ENCODE measurements around the gene ADORA2A.
A peak's percentile ranks its signal among the peaks of the same experiment; 100 is the strongest.

ADORA2A gene

GRCh38 chr22:24404561-24405275 lies 22.7 kb upstream of the ADORA2A start:
- no peak for DNase-seq

GRCh38 chr22:24405631-24406321 lies 21.6 kb upstream of the ADORA2A start:
- no peak for DNase-seq

- no peak for DNase-seq
Observed at GRCh38 chr22:24406322-24407277, 20.8 kb upstream of the ADORA2A start.

- no peak for DNase-seq
Observed at GRCh38 chr22:24407278-24407665, 20.1 kb upstream of the ADORA2A start.

GRCh38 chr22:24407884-24408283 lies 19.5 kb upstream of the ADORA2A start:
- no peak for DNase-seq

- DNase-seq: no peak
Observed at GRCh38 chr22:24408630-24409029, 18.8 kb upstream of the ADORA2A start.

GRCh38 chr22:24409707-24410106 lies 17.7 kb upstream of the ADORA2A start:
- no peak for DNase-seq

- DNase-seq: no peak
Observed at GRCh38 chr22:24410110-24410856, 17.1 kb upstream of the ADORA2A start.

- no peak for DNase-seq
Observed at GRCh38 chr22:24411256-24412004, 16.0 kb upstream of the ADORA2A start.

- DNase-seq: no peak
Observed at GRCh38 chr22:24412274-24412673, 15.1 kb upstream of the ADORA2A start.

- DNase-seq: no peak
Observed at GRCh38 chr22:24413271-24413670, 14.1 kb upstream of the ADORA2A start.

GRCh38 chr22:24413736-24414385 lies 13.5 kb upstream of the ADORA2A start:
- no peak for DNase-seq

GRCh38 chr22:24414523-24414922 lies 12.9 kb upstream of the ADORA2A start:
- DNase-seq: no peak

- DNase-seq: no peak
Observed at GRCh38 chr22:24414984-24415945, 12.1 kb upstream of the ADORA2A start.

GRCh38 chr22:24416095-24416494 lies 11.3 kb upstream of the ADORA2A start:
- no peak for DNase-seq

GRCh38 chr22:24416611-24417010 lies 10.8 kb upstream of the ADORA2A start:
- no peak for DNase-seq

- DNase-seq: no peak
Observed at GRCh38 chr22:24417200-24417599, 10.2 kb upstream of the ADORA2A start.

- DNase-seq: no peak
Observed at GRCh38 chr22:24417901-24418641, 9.3 kb upstream of the ADORA2A start.

GRCh38 chr22:24418786-24419474 lies 8.5 kb upstream of the ADORA2A start:
- peak; percentile 54 for DNase-seq
